ENCODE data around the gene HERPUD1.

HERPUD1 gene

GRCh38 chr16:56907401-56907800 is 24.5 kb upstream of the HERPUD1 start:
- H3K27ac ChIP-seq (ENCODE audit: extremely low read depth, low read depth, low read length), result no peak overlapping the region
- no peaks in the 10 kb centered on the region for H3K36me3 ChIP-seq (ENCODE audit: control insufficient read depth in 2 of 2, insufficient read depth in 1 of 2, low read length in 2 of 2)
- no peaks in the 10 kb centered on the region for H3K9me3 ChIP-seq (ENCODE audit: control insufficient read depth, insufficient read depth, low read depth, low read length)
- ChIA-PET CTCF (no interaction called here), POLR2A (no interaction called here)
- TF ChIP-seq ZNF585B (tag by site-specific recombination; IDR thresholded peaks at IDR 0.05), result no peak
- TF ChIP-seq ZNF548 (tag by site-specific recombination; IDR thresholded peaks at IDR 0.05), result no peak
- H3K4me1 ChIP-seq (ENCODE audit: control insufficient read depth, insufficient read depth, low read length), result no peaks in the 10 kb centered on the region
- H3K4me3 ChIP-seq (ENCODE audit: low read depth, low read length), result no peak overlapping the region

- TF ChIP-seq KLF10 (tag by site-specific recombination; IDR thresholded peaks at IDR 0.05) (no peak), HOXC10 (CRISPR knock-in tag; IDR thresholded peaks at IDR 0.05) (no peak), ZNF341 (tag by site-specific recombination; IDR thresholded peaks at IDR 0.05; ENCODE audit: low read depth) (no peak), ZFP41 (tag by site-specific recombination; IDR thresholded peaks at IDR 0.05; ENCODE audit: borderline replicate concordance) (no peak), ZNF239 (tag by site-specific recombination; IDR thresholded peaks at IDR 0.05) (no peak)
- H3K4me1 ChIP-seq (ENCODE audit: control insufficient read depth, insufficient read depth, low read length), result no peaks in the 10 kb centered on the region
- no peak overlapping the region; the same call in 1 of the 2 replicates for H3K27ac ChIP-seq (ENCODE audit: extremely low read depth, low read depth, low read length)
- no peaks in the 10 kb centered on the region for H3K9me3 ChIP-seq (ENCODE audit: control insufficient read depth, insufficient read depth, low read depth, low read length)
- H3K4me3 ChIP-seq (ENCODE audit: low read depth, low read length), result no peak overlapping the region
- POLR2A ChIA-PET, result interaction anchor here (1.9 kb wide), 1 partner anchor 22 kb away, joined by 4 read pairs; no protein-coding TSS in a partner anchor
- CTCF ChIA-PET, result interaction anchor here (0.7 to 1.1 kb wide), 3 partner anchors 42 to 78 kb away, joined by 3 read pairs; no protein-coding TSS in a partner anchor
- H3K36me3 ChIP-seq (ENCODE audit: control insufficient read depth in 2 of 2, insufficient read depth in 1 of 2, low read length in 2 of 2), result no peaks in the 10 kb centered on the region
Observed at GRCh38 chr16:56909527-56909979, 22.4 kb upstream of the HERPUD1 start.

DNA sequence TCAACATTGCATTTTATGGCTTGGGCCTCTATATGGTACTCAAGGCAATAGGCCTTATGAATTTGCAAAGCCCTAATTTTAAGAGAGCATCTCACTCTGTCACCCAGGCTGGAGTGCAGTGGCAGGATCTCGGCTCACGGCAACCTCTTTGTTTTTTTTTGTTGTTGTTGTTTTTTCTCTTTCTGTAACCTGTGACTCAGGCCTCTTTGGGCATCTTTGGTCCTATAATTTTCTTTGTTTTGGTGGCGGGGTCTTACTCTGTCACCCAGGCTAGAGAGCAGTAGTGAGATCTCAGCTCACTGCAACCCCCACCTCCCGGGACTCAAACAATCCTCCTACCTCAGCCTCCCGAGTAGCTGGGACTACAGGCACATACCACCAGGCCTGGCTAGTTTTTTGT is 21.8 kb upstream of the HERPUD1 start:
- TF ChIP-seq ZNF571 (tag by site-specific recombination; IDR thresholded peaks at IDR 0.05), result no peak
- CTCF ChIA-PET, result interaction anchor here (0.9 to 1.1 kb wide), 2 partner anchors 42 to 79 kb away, joined by 3 read pairs; no protein-coding TSS in a partner anchor
- H3K4me1 ChIP-seq (ENCODE audit: control insufficient read depth, insufficient read depth, low read length), result no peaks in the 10 kb centered on the region
- POLR2A ChIA-PET, result interaction anchor here (1.9 kb wide), 1 partner anchor 21 kb away, joined by 4 read pairs; no protein-coding TSS in a partner anchor
- no peaks in the 10 kb centered on the region for H3K36me3 ChIP-seq (ENCODE audit: control insufficient read depth in 2 of 2, insufficient read depth in 1 of 2, low read length in 2 of 2)
- H3K9me3 ChIP-seq (ENCODE audit: control insufficient read depth, insufficient read depth, low read depth, low read length), result no peaks in the 10 kb centered on the region
- H3K27ac ChIP-seq (ENCODE audit: extremely low read depth, low read depth, low read length), result no peak overlapping the region
- no peak overlapping the region for H3K4me3 ChIP-seq (ENCODE audit: low read depth, low read length)

- ChIA-PET POLR2A (interaction anchor here (1.9 kb wide), 1 partner anchor 21 kb away, joined by 4 read pairs; no protein-coding TSS in a partner anchor), CTCF (interaction anchor here (0.7 to 1.1 kb wide), 4 partner anchors 42 to 995 kb away, joined by 3 to 4 read pairs (median 3); no protein-coding TSS in a partner anchor)
- Histone ChIP-seq H3K4me1 (ENCODE audit: control insufficient read depth, insufficient read depth, low read length) (no peaks in the 10 kb centered on the region), H3K27ac (ENCODE audit: extremely low read depth, low read depth, low read length) (no peak overlapping the region), H3K9me3 (ENCODE audit: control insufficient read depth, insufficient read depth, low read depth, low read length) (no peaks in the 10 kb centered on the region), H3K4me3 (ENCODE audit: low read depth, low read length) (no peak overlapping the region), H3K36me3 (ENCODE audit: control insufficient read depth in 2 of 2, insufficient read depth in 1 of 2, low read length in 2 of 2) (no peaks in the 10 kb centered on the region)
- TF ChIP-seq SETDB1 (IDR thresholded peaks at IDR 0.05; ENCODE audit: insufficient read length, low read length), result no peak
- TF ChIP-seq MEIS1 (CRISPR knock-in tag; IDR thresholded peaks at IDR 0.05; ENCODE audit: borderline replicate concordance), result no peak
- TF ChIP-seq ELK4 (IDR thresholded peaks at IDR 0.05; ENCODE audit: borderline replicate concordance, low read depth, low read length), result no peak
- no peak for TF ChIP-seq ZNF138 (tag by site-specific recombination; IDR thresholded peaks at IDR 0.05; ENCODE audit: borderline replicate concordance)
- no peak for TF ChIP-seq ZNF423 (tag by site-specific recombination; IDR thresholded peaks at IDR 0.05)
- no peak for TF ChIP-seq ZNF214 (tag by site-specific recombination; IDR thresholded peaks at IDR 0.05; ENCODE audit: borderline replicate concordance)
- no peak for TF ChIP-seq ZNF600 (tag by site-specific recombination; IDR thresholded peaks at IDR 0.05)
- no peak for TF ChIP-seq GLI2 (tag by site-specific recombination; IDR thresholded peaks at IDR 0.05; ENCODE audit: borderline replicate concordance, low read depth)
- TF ChIP-seq ZSCAN16 (tag by site-specific recombination; IDR thresholded peaks at IDR 0.05), result no peak
- TF ChIP-seq, protein P1, sequence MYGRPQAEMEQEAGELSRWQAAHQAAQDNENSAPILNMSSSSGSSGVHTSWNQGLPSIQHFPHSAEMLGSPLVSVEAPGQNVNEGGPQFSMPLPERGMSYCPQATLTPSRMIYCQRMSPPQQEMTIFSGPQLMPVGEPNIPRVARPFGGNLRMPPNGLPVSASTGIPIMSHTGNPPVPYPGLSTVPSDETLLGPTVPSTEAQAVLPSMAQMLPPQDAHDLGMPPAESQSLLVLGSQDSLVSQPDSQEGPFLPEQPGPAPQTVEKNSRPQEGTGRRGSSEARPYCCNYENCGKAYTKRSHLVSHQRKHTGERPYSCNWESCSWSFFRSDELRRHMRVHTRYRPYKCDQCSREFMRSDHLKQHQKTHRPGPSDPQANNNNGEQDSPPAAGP (tag by site-specific recombination; IDR thresholded peaks at IDR 0.05), result no peak
- no peak for TF ChIP-seq ZNF202 (tag by site-specific recombination; IDR thresholded peaks at IDR 0.05; ENCODE audit: borderline replicate concordance)
- no peak for TF ChIP-seq ZNF350 (tag by site-specific recombination; IDR thresholded peaks at IDR 0.05)
- TF ChIP-seq PRDM4 (tag by site-specific recombination; IDR thresholded peaks at IDR 0.05), result no peak
- no peak for TF ChIP-seq ZNF394 (tag by site-specific recombination; IDR thresholded peaks at IDR 0.05; ENCODE audit: borderline replicate concordance)
- no peak for TF ChIP-seq RBAK (tag by site-specific recombination; IDR thresholded peaks at IDR 0.05)
Observed at GRCh38 chr16:56910654-56911539, 21.0 kb upstream of the HERPUD1 start.

All from HEK293 (cell line).